ENCODE data around the gene TPSD1.

DNA sequence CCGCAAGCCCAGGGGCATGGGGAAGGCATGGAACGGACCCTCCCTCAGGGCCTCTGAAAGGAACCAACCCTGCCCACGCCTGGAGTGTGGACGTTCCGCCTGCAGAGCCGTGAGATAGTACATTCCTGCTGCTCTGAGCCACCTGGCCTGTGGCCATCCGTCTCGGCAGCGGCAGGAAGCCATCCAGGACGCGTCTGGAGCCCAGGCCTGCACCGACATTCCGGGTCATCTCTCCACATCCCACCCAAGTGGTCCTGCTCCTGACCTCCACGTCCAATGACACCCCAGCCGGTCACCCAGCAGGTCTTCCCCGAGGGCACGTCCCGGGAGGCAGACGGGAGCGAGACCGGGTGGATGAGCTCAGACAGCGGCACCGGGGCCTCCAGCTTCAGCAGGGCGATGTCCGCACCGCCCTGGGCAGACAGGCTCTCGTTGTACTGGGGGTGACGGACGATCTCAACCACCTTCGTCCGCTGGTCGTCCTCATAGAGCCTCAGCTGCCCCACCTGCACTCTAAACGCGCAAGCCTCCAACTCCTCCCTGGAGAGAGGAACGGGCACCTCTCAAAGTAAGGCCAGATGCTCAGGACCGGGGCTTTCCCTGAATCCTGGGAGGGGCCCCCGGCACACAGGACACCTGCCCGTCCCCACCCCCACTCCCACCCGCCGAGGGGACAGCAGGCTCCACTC, 32.3 kb downstream of the TPSD1 start:
- TF ChIP-seq, protein P1, sequence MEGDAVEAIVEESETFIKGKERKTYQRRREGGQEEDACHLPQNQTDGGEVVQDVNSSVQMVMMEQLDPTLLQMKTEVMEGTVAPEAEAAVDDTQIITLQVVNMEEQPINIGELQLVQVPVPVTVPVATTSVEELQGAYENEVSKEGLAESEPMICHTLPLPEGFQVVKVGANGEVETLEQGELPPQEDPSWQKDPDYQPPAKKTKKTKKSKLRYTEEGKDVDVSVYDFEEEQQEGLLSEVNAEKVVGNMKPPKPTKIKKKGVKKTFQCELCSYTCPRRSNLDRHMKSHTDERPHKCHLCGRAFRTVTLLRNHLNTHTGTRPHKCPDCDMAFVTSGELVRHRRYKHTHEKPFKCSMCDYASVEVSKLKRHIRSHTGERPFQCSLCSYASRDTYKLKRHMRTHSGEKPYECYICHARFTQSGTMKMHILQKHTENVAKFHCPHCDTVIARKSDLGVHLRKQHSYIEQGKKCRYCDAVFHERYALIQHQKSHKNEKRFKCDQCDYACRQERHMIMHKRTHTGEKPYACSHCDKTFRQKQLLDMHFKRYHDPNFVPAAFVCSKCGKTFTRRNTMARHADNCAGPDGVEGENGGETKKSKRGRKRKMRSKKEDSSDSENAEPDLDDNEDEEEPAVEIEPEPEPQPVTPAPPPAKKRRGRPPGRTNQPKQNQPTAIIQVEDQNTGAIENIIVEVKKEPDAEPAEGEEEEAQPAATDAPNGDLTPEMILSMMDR (IDR thresholded peaks at IDR 0.05), result no peak
- no peak for TF ChIP-seq POLR2A (IDR thresholded peaks at IDR 0.05)

All from uterus (tissue), 2 donors.